Left lung (tissue), 10 donors: ENCODE results near the gene HAS3. TPM values are rescaled to one million over a fixed set of nuclear protein-coding genes. Genes with fewer than 3 reads are reported as not detected.

ENCODE experiments used
- ATAC-seq: fragments of 200-7000 bp; cut with Tn5 transposase; one replicate; pipeline ENCODE4 v1.9.1; 2020; ENCODE audit warnings: moderate library complexity
- DNase-seq, 4 donors: peaks; one replicate each; pipeline ENCODE4 v3.0.0-alpha.2; 2013 to 2020
- H3K27ac ChIP-seq, 2 donors: fragments of 200-600 bp; sonication (generic) in 1 of 2; one replicate each; pipeline versions ENCODE4 v1.5.0 to v1.8.0; 2020 to 2021
- H3K27me3 ChIP-seq, 2 donors: fragments of 200-600 bp; sonication (generic) in 1 of 2; one replicate each; pipeline versions ENCODE4 v1.5.0 to v1.8.0; 2020 to 2021
- H3K36me3 ChIP-seq, 2 donors: fragments of 200-600 bp; sonication (generic) in 1 of 2; one replicate each; pipeline versions ENCODE4 v1.5.0 to v1.8.0; 2020 to 2021
- H3K4me1 ChIP-seq, 2 donors: fragments of 200-600 bp; one replicate each; pipeline ENCODE4 v1.8.0; 2021
- H3K4me3 ChIP-seq, 2 donors: fragments of 200-600 bp; sonication (generic) in 1 of 2; one replicate each; pipeline versions ENCODE4 v1.5.0 to v1.8.0; 2020 to 2021; ENCODE audit warnings: mild to moderate bottlenecking in 1 of 2
- H3K9me3 ChIP-seq, 2 donors: fragments of 200-600 bp; sonication (generic) in 1 of 2; one replicate each; pipeline versions ENCODE4 v1.5.0 to v1.8.0; 2020 to 2021
- CTCF ChIP-seq, 2 donors: fragments of 200-600 bp; sonication (generic) in 1 of 2; IDR thresholded peaks; one replicate each; pipeline versions ENCODE4 v1.5.0 to v1.8.0; 2021; ENCODE audit warnings: antibody characterized with exemption in 2 of 2
- intact Hi-C, 2 donors: fragments of 100-400 bp; cut with DNase I; formaldehyde crosslinking; loops; one replicate each; pipeline versions ENCODE4 v1.11.2 to v1.14.2; 2022
- polyA plus RNA-seq, 6 donors: library from polyadenylated mRNA; unstranded; fragments of 120-200 nt; gene quantifications; one replicate each; pipeline ENCODE4 v1.2.1, GENCODE V29; 2013; ENCODE audit not compliant: insufficient read length in 6 of 6
- total RNA-seq, 2 donors: library from RNA; stranded (reverse); fragmentation: NEBNext Ultra II Directional; extraction: Animal tissue kit (Norgen Biotek cat#: 25700); gene quantifications; one replicate each; pipeline ENCODE4 v1.2.1, GENCODE V29; 2021
- donor health status: DM: no; HTN: yes; CAD: no.
- donor health status: DM: no; HTN: no; CAD: no.

Gene HAS3
- total and polyA plus RNA-seq, 8 donors: 13.3 to 202 (median 158) TPM

- peaks cover 0 to 49% of the 10 kb centered on the region in 2 donors for H3K27me3 ChIP-seq
- peaks cover 0 to 25% of the 10 kb centered on the region in 2 donors for H3K36me3 ChIP-seq
- ATAC-seq (peak; percentile 37), DNase-seq (peak in 1 of 4 donors; percentile 85)
- H3K9me3 ChIP-seq: no peaks in the 10 kb centered on the region
- H3K27ac ChIP-seq: peak overlapping the region in 1 of 2 donors; percentile 23
- intact Hi-C loops: no loop called here
- TF ChIP-seq CTCF (IDR thresholded peaks at IDR 0.05): no peak
- peaks cover 11 to 32% of the 10 kb centered on the region in 2 donors for H3K4me1 ChIP-seq
- H3K4me3 ChIP-seq: peak overlapping the region; percentile 37 to 45
Measured at GRCh38 chr16:69107316-69107962, 2.0 kb downstream of the HAS3 start.

- H3K36me3 ChIP-seq: peaks cover 0 to 31% of the 10 kb centered on the region in 2 donors
- H3K27ac ChIP-seq: no peak overlapping the region
- DNase-seq (peak in 1 of 4 donors; percentile 30), ATAC-seq (peak; percentile 37)
- no peaks in the 10 kb centered on the region for H3K9me3 ChIP-seq
- intact Hi-C loops: no loop called here
- H3K4me1 ChIP-seq: peaks cover 11 to 36% of the 10 kb centered on the region in 2 donors
- peaks cover 0 to 49% of the 10 kb centered on the region in 2 donors for H3K27me3 ChIP-seq
- TF ChIP-seq CTCF (IDR thresholded peaks at IDR 0.05): no peak
- peak overlapping the region in 1 of 2 donors; percentile 45 for H3K4me3 ChIP-seq
Measured at GRCh38 chr16:69108064-69108904, 2.8 kb downstream of the HAS3 start.

- no peak overlapping the region for H3K27ac ChIP-seq
- ATAC-seq: no peak
- TF ChIP-seq CTCF (IDR thresholded peaks at IDR 0.05): no peak
Measured at GRCh38 chr16:69108905-69109252, 3.4 kb downstream of the HAS3 start.

GRCh38 chr16:69109486-69110270 lies 4.2 kb downstream of the HAS3 start:
- no peaks in the 10 kb centered on the region for H3K9me3 ChIP-seq
- DNase-seq (peak in 2 of 4 donors; percentile 29 to 80), ATAC-seq (no peak)
- no peak for TF ChIP-seq CTCF (IDR thresholded peaks at IDR 0.05)
- H3K4me1 ChIP-seq: peaks cover 11 to 36% of the 10 kb centered on the region in 2 donors
- H3K4me3 ChIP-seq: no peak overlapping the region
- no peak overlapping the region for H3K27ac ChIP-seq
- intact Hi-C loops: loop anchor here in 1 of 2 donors (10.0 kb wide), 1 partner anchor 215 kb away; no protein-coding TSS in a partner anchor
- peaks cover 0 to 43% of the 10 kb centered on the region in 2 donors for H3K36me3 ChIP-seq
- peaks cover 0 to 41% of the 10 kb centered on the region in 2 donors for H3K27me3 ChIP-seq

More at GRCh38 chr16:69108905-69109252, 3.4 kb downstream of the HAS3 start:
- Histone ChIP-seq H3K27me3 (peaks cover 0 to 49% of the 10 kb centered on the region in 2 donors), H3K36me3 (peaks cover 0 to 35% of the 10 kb centered on the region in 2 donors), H3K4me1 (peaks cover 11 to 36% of the 10 kb centered on the region in 2 donors), H3K4me3 (no peak overlapping the region), H3K9me3 (no peaks in the 10 kb centered on the region)
- intact Hi-C loops: no loop called here
- DNase-seq: peak in 1 of 4 donors; percentile 22
